ENCODE measurements around the gene CACNB3. TPM values are rescaled to one million over a fixed set of nuclear protein-coding genes. Genes with fewer than 3 reads are reported as not detected.

CACNB3 gene
- total and polyA plus RNA-seq, 9 of the 15 experiments (the other 6 are each of a cell fraction or from before 2014, with no cell fraction given), result 0.24 to 2.0 (median 1.5) TPM

- 0 out of 2 replicates have a peak, but pooled peaks have one; percentile 16 for TF ChIP-seq USF1 (CRISPR knock-in tag; IDR thresholded peaks at IDR 0.05)
- no peak for TF ChIP-seq CEBPG (CRISPR knock-in tag; IDR thresholded peaks at IDR 0.05)
- TF ChIP-seq CEBPG (tag; conservative IDR thresholded peaks at IDR 0.05 in 1 of 2, IDR thresholded peaks at IDR 0.05 in 1 of 2), result no peak
- TF ChIP-seq HDAC6 (IDR thresholded peaks at IDR 0.05; ENCODE audit: low read depth, low read length), result no peak
- peak; percentile 91 for TF ChIP-seq BCL6 (CRISPR knock-in tag; IDR thresholded peaks at IDR 0.05)
- peak; percentile 74 for TF ChIP-seq ZNF134 (CRISPR knock-in tag; conservative IDR thresholded peaks at IDR 0.05)
- TF ChIP-seq DPF2 (IDR thresholded peaks at IDR 0.05), result peak; percentile 11; the same call in 1 of the 2 replicates
- no peak for TF ChIP-seq ZNF347 (CRISPR knock-in tag; IDR thresholded peaks at IDR 0.05; ENCODE audit: low read depth)
- no peak for TF ChIP-seq PCBP2 (IDR thresholded peaks at IDR 0.05; ENCODE audit: low read depth, low read length, poor library complexity, severe bottlenecking)
- peak; percentile 81; the same call in 1 of the 2 replicates for TF ChIP-seq KLF13 (tag; IDR thresholded peaks at IDR 0.05; ENCODE audit: borderline replicate concordance, low read depth)
- peak; percentile 93 for TF ChIP-seq CREB1 (IDR thresholded peaks at IDR 0.05)
- peak; percentile 86 for TF ChIP-seq CREB1 (CRISPR knock-in tag; IDR thresholded peaks at IDR 0.05)
- TF ChIP-seq ZNF239 (CRISPR knock-in tag; IDR thresholded peaks at IDR 0.05), result peak; percentile 79
- peak; percentile 39 for TF ChIP-seq RBM22 (IDR thresholded peaks at IDR 0.05; ENCODE audit: low read depth, low read length, poor library complexity, severe bottlenecking)
- no peak for TF ChIP-seq BMI1 (IDR thresholded peaks at IDR 0.05; ENCODE audit: low read length)
- TF ChIP-seq ZBTB33 (CRISPR knock-in tag; IDR thresholded peaks at IDR 0.05), result 0 out of 2 replicates have a peak, but pooled peaks have one; percentile 6
- TF ChIP-seq ZKSCAN1 (IDR thresholded peaks at IDR 0.05; ENCODE audit: low read depth, low read length), result no peak; the same call in none of the 2 replicates
- TF ChIP-seq ZBTB43 (CRISPR knock-in tag; IDR thresholded peaks at IDR 0.05), result no peak
- TF ChIP-seq PYGO2 (tag; IDR thresholded peaks at IDR 0.05), result no peak; the same call in 1 of the 2 replicates
- peak; percentile 75 for TF ChIP-seq ETV1 (tag; conservative IDR thresholded peaks at IDR 0.05; ENCODE audit: low read depth)
- TF ChIP-seq SMARCE1 (IDR thresholded peaks at IDR 0.05), result no peak; the same call in 1 of the 2 replicates
- no peak for TF ChIP-seq FOXA1 (IDR thresholded peaks at IDR 0.05; ENCODE audit: borderline replicate concordance)
Measured at GRCh38 chr12:48851883-48852733, 33.8 kb downstream of the CACNB3 start, which contains the start of gene DDX23 (continued).
